Endothelial cell of umbilical vein (primary cell): ENCODE data around the gene FEN1. TPM values are rescaled to one million over a fixed set of nuclear protein-coding genes. Genes with fewer than 3 reads are reported as not detected.
A peak's percentile ranks its signal among the peaks of the same experiment; 100 is the strongest.

Source experiments
- BruUV-seq: library from RNA; stranded (reverse); fragments of 400-500 nt; replicated peaks from 2 replicates; lab custom pipeline; 2021; lab: Mats Ljungman, UMichigan
- CTCF ChIA-PET: fragments of 300-600, 350-600 bp; sonication (Branson Sonifier 250); formaldehyde crosslinking; loops from one replicate; lab custom pipeline; 2021; ENCODE audit warnings: antibody characterized with exemption, inconsistent platforms; lab: Charles Lee
- POLR2A ChIA-PET: fragments of 300-600, 350-600 bp; sonication (Branson Sonifier 250); formaldehyde crosslinking; loops from one replicate; lab custom pipeline; 2021; ENCODE audit warnings: antibody characterized with exemption, inconsistent platforms; lab: Charles Lee
- DNase-seq: peaks from one replicate; pipeline ENCODE4 v3.0.0-alpha.2; 2011; ENCODE audit warnings: low read depth, low spot score
- FAIRE-seq: peaks from 2 replicates; lab custom pipeline; 2011; peaks lifted over from hg19 to GRCh38; lab: Jason Lieb, UNC
- H2AFZ ChIP-seq: 2 replicates; pipeline ENCODE4 v1.6.0; 2012; ENCODE audit warnings: low read depth, low read length, control low read depth, inconsistent platforms
- H3K27ac ChIP-seq: 2 replicates; pipeline ENCODE4 v1.5.1; 2011; ENCODE audit warnings: low read depth, mild to moderate bottlenecking, control low read depth, low read length, moderate library complexity; ENCODE audit not compliant: insufficient read depth
- H3K27me3 ChIP-seq, 2 experiments: 2 replicates each; pipeline versions ENCODE4 v1.6.0 to v1.6.1; 2011; ENCODE audit warnings: low read length in 2 of 2, mixed read lengths in 1 of 2; ENCODE audit not compliant: control insufficient read depth in 2 of 2, insufficient read depth in 2 of 2
- H3K36me3 ChIP-seq, 2 experiments: 2 replicates in 1 of 2; 3 replicates in 1 of 2; pipeline ENCODE4 v1.5.1; 2011; ENCODE audit warnings: low read length in 2 of 2, mild to moderate bottlenecking in 1 of 2, moderate library complexity in 1 of 2; ENCODE audit not compliant: control insufficient read depth in 2 of 2, insufficient read depth in 2 of 2; ENCODE audit errors: extremely low read depth in 1 of 2
- H3K4me1 ChIP-seq: 3 replicates; pipeline ENCODE4 v1.5.1; 2011; ENCODE audit warnings: mild to moderate bottlenecking, low read length; ENCODE audit not compliant: control insufficient read depth, insufficient read depth; ENCODE audit errors: extremely low read depth
- H3K4me2 ChIP-seq: 2 replicates; pipeline ENCODE4 v1.6.1; 2011; ENCODE audit warnings: low read length, control low read depth, mixed read lengths; ENCODE audit not compliant: insufficient read depth
- H3K4me3 ChIP-seq, 3 experiments: fragments of 200-600 bp in 1 of 3; sonication (generic), shearing (Covaris generic) in 1 of 3; replicated peaks in 1 of 3; 2 replicates each; pipeline ENCODE4 v1.5.1; 2011 to 2016; ENCODE audit warnings: control low read depth in 3 of 3, low read length in 3 of 3, mild to moderate bottlenecking in 2 of 3, inconsistent platforms in 1 of 3, low read depth in 1 of 3, moderate library complexity in 1 of 3; ENCODE audit not compliant: insufficient read depth in 1 of 3
- H3K79me2 ChIP-seq: 2 replicates; pipeline ENCODE4 v1.6.0; 2012; ENCODE audit warnings: low read length, inconsistent platforms; ENCODE audit not compliant: control insufficient read depth, insufficient read depth
- H3K9ac ChIP-seq: replicated peaks from 2 replicates; pipeline ENCODE3; 2011; ENCODE audit warnings: low read length, control low read depth; ENCODE audit not compliant: insufficient read depth; ENCODE audit errors: extremely low read depth
- H3K9me1 ChIP-seq: replicated peaks from 3 replicates; pipeline ENCODE4 v1.6.0; 2011; ENCODE audit warnings: mild to moderate bottlenecking, low read length; ENCODE audit not compliant: control insufficient read depth, insufficient read depth; ENCODE audit errors: extremely low read depth
- H3K9me3 ChIP-seq: replicated peaks from 2 replicates; pipeline ENCODE4 v1.5.1; 2012; ENCODE audit warnings: low read length, inconsistent platforms; ENCODE audit not compliant: control insufficient read depth, insufficient read depth
- H4K20me1 ChIP-seq: replicated peaks from 2 replicates; pipeline ENCODE3; 2011; ENCODE audit warnings: mild to moderate bottlenecking, low read length; ENCODE audit not compliant: control insufficient read depth, insufficient read depth; ENCODE audit errors: extremely low read depth
- CTCF ChIP-seq, 2 donors: IDR thresholded peaks; 1 replicate in 1 of 2; 2 replicates in 1 of 2; pipeline ENCODE4 v1.5.1; 2011; ENCODE audit warnings: low read length in 2 of 2, mild to moderate bottlenecking in 2 of 2, moderate library complexity in 2 of 2, control low read depth in 1 of 2, inconsistent platforms in 1 of 2, low read depth in 1 of 2; ENCODE audit not compliant: insufficient read depth in 1 of 2; ENCODE audit errors: extremely low read depth in 1 of 2
- EZH2 ChIP-seq: IDR thresholded peaks from 2 replicates; pipeline ENCODE4 v1.6.1; 2012; ENCODE audit warnings: borderline replicate concordance, low read depth, mild to moderate bottlenecking, moderate library complexity, low read length, inconsistent platforms; ENCODE audit not compliant: severe bottlenecking
- FOS ChIP-seq: IDR thresholded peaks from 2 replicates; pipeline ENCODE4 v1.6.1; 2011; ENCODE audit warnings: mild to moderate bottlenecking, low read length, moderate library complexity, borderline replicate concordance; ENCODE audit not compliant: insufficient read depth
- GATA2 ChIP-seq: IDR thresholded peaks from 2 replicates; pipeline ENCODE4 v1.7.0; 2011; ENCODE audit warnings: low read depth, mild to moderate bottlenecking, moderate library complexity, mixed read lengths, low read length; ENCODE audit not compliant: insufficient read length, insufficient read depth
- JUN ChIP-seq: IDR thresholded peaks from 2 replicates; pipeline ENCODE4 v1.6.1; 2011; ENCODE audit warnings: borderline replicate concordance, low read depth; ENCODE audit not compliant: insufficient read length, insufficient read depth
- MAX ChIP-seq: IDR thresholded peaks from 2 replicates; pipeline ENCODE4 v1.6.1; 2011; ENCODE audit not compliant: insufficient read depth, insufficient read length
- MYC ChIP-seq: IDR thresholded peaks from one replicate; pipeline ENCODE4 v1.6.1; 2011; ENCODE audit warnings: mild to moderate bottlenecking, low read depth, low read length
- POLR2A ChIP-seq: IDR thresholded peaks from 2 replicates; pipeline ENCODE4 v1.6.1; 2012; ENCODE audit warnings: low read depth, mild to moderate bottlenecking, control low read depth, low read length
- POLR2AphosphoS5 ChIP-seq: IDR thresholded peaks from 2 replicates; pipeline ENCODE4 v1.6.1; 2012; ENCODE audit warnings: low read depth, mild to moderate bottlenecking, control low read depth, low read length, moderate library complexity; ENCODE audit not compliant: insufficient read depth
- dilution Hi-C: fragments of 300-500 bp; cut with MboI; formaldehyde crosslinking; loops from one replicate; pipeline ENCODE4 v1.15.0; 2019; ENCODE audit warnings: low sequenced_read_pairs; ENCODE audit not compliant: extremely low pct_ligation_motif_present
- intact Hi-C: fragments of 100-400 bp; cut with micrococcal nuclease; formaldehyde crosslinking; loops from one replicate; pipeline ENCODE4 v1.10.0; 2022
- polyA plus RNA-seq, 4 experiments: library from polyadenylated mRNA; depleted of rRNA in 3 of 4; stranded (reverse) in 3 of 4; unstranded in 1 of 4; fragments of >200 nt; gene quantifications; 2 replicates each; pipeline versions ENCODE4 v1.2.1 to v1.2.3, GENCODE V29; 2011 to 2012; ENCODE audit warnings: missing spikeins in 1 of 4
- total RNA-seq: library from RNA; stranded (reverse); gene quantifications from 2 replicates; pipeline ENCODE4 v1.2.3, GENCODE V29; 2021

Gene FEN1
- total and polyA plus RNA-seq, 2 donors (not counting 3 experiments of a cell fraction or from before 2014, with no cell fraction given): 29.3 to 60.5 TPM

- H3K79me2 ChIP-seq: peaks cover 26% of the 10 kb centered on the region
- TSS peak; percentile 30 for BruUV-seq
- dilution Hi-C loops: no loop called here
- peak overlapping the region; percentile 46 for H3K9ac ChIP-seq
- peak overlapping the region; percentile 5 to 66 (median 62) for H3K4me3 ChIP-seq
- no peaks in the 10 kb centered on the region for H4K20me1 ChIP-seq
- no peaks in the 10 kb centered on the region for H3K27me3 ChIP-seq
- DNase-seq: no peak
- peak overlapping the region; percentile 46 for H3K27ac ChIP-seq
- peak overlapping the region; percentile 65 for H3K4me2 ChIP-seq
- no peaks in the 10 kb centered on the region for H3K9me1 ChIP-seq
- peak; percentile 31 for FAIRE-seq
- TF ChIP-seq MAX (no peak), POLR2AphosphoS5 (no peak), GATA2 (no peak), CTCF (IDR thresholded peaks at IDR 0.05; ENCODE audit: extremely low read depth in 1 of 2, insufficient read depth in 1 of 2, low read depth in 1 of 2, low read length in 2 of 2) (no peak), EZH2 (no peak), MYC (no peak), JUN (no peak), FOS (no peak), POLR2A (no peak)
- ChIA-PET POLR2A (interaction anchor here (1.2 to 5.0 kb wide), 2 partner anchors 12 to 21 kb away, joined by 3 to 36 read pairs; partner anchors contain the start of gene FADS2), CTCF (interaction anchor here (1.0 to 5.5 kb wide), 7 partner anchors 11 to 264 kb away, joined by 4 to 56 read pairs (median 12); partner anchors contain the start of gene FADS2)
- H3K4me1 ChIP-seq: peaks cover 19% of the 10 kb centered on the region
- H3K9me3 ChIP-seq: no peaks in the 10 kb centered on the region
- peaks cover 2 to 4% of the 10 kb centered on the region in 2 experiments for H3K36me3 ChIP-seq
- no peak overlapping the region for H2AFZ ChIP-seq
- intact Hi-C loops: loop anchor here (1.0 to 5.0 kb wide), 3 partner anchors 10 to 290 kb away; partner anchors contain the start of gene FTH1
Measured at GRCh38 chr11:61817471-61818202, 24.9 kb downstream of the FEN1 start.
